ENCODE results near the gene COL27A1. TPM values are rescaled to one million over a fixed set of nuclear protein-coding genes. Genes with fewer than 3 reads are reported as not detected.

The COL27A1 gene
- total RNA-seq, 5 donors from 2014 or later (not counting 1 experiment from before 2014, with no cell fraction given) = 0.53 to 1.7 (median 0.95) TPM

GRCh38 chr9:114209151-114209550, 53.8 kb downstream of the COL27A1 start:
- Histone ChIP-seq H3K27me3 (replicated peaks in 1 of 2; ENCODE audit: control insufficient read depth in 2 of 2, extremely low read depth in 1 of 2, insufficient read depth in 2 of 2, low read length in 1 of 2) (peaks cover 0 to 19% of the 10 kb centered on the region in 2 experiments), H3K4me3 (ENCODE audit: control insufficient read depth in 1 of 2, extremely low read depth in 1 of 2, low read length in 1 of 2) (no peak overlapping the region), H3K4me1 (ENCODE audit: control insufficient read depth in 1 of 2, extremely low read depth in 1 of 2, insufficient read depth in 2 of 2, low read length in 2 of 2) (no peaks in the 10 kb centered on the region), H3K36me3 (ENCODE audit: control insufficient read depth in 2 of 2, extremely low read depth in 1 of 2, insufficient read depth in 1 of 2, low read length in 1 of 2) (no peaks in the 10 kb centered on the region), H3K9me3 (no peaks in the 10 kb centered on the region), H3K27ac (ENCODE audit: low read length) (no peak overlapping the region)
- no peak for ATAC-seq (replicated peaks in 1 of 4)
- no peaks in the 10 kb centered on the region for H3K36me3 Mint-ChIP-seq
- CTCF ChIA-PET = no interaction called here
- no peak overlapping the region for H3K4me3 Mint-ChIP-seq
- POLR2A ChIA-PET = no interaction called here
- 92% methylated on average over 14 of the region's 18 CpGs for WGBS (ENCODE audit: insufficient coverage)
- no peaks in the 10 kb centered on the region for H3K9me3 Mint-ChIP-seq
- no peaks in the 10 kb centered on the region for H3K4me1 Mint-ChIP-seq
- DNase-seq = no peak
- H3K27ac Mint-ChIP-seq = no peak overlapping the region
- no peaks in the 10 kb centered on the region for H3K27me3 Mint-ChIP-seq

- no peak overlapping the region for H3K27ac Mint-ChIP-seq
- ChIA-PET CTCF (no interaction called here), POLR2A (no interaction called here)
- DNase-seq = no peak
- WGBS (ENCODE audit: insufficient coverage) = 75% methylated on average over 1 of the region's 4 CpGs
- Histone ChIP-seq H3K9me3 (no peaks in the 10 kb centered on the region), H3K27ac (ENCODE audit: low read length) (no peak overlapping the region), H3K27me3 (replicated peaks in 1 of 2; ENCODE audit: control insufficient read depth in 2 of 2, extremely low read depth in 1 of 2, insufficient read depth in 2 of 2, low read length in 1 of 2) (peaks cover 0 to 18% of the 10 kb centered on the region in 2 experiments), H3K4me1 (ENCODE audit: control insufficient read depth in 1 of 2, extremely low read depth in 1 of 2, insufficient read depth in 2 of 2, low read length in 2 of 2) (no peaks in the 10 kb centered on the region), H3K4me3 (ENCODE audit: control insufficient read depth in 1 of 2, extremely low read depth in 1 of 2, low read length in 1 of 2) (no peak overlapping the region), H3K36me3 (ENCODE audit: control insufficient read depth in 2 of 2, extremely low read depth in 1 of 2, insufficient read depth in 1 of 2, low read length in 1 of 2) (no peaks in the 10 kb centered on the region)
- no peaks in the 10 kb centered on the region for H3K36me3 Mint-ChIP-seq
- H3K9me3 Mint-ChIP-seq = no peaks in the 10 kb centered on the region
- H3K4me1 Mint-ChIP-seq = no peaks in the 10 kb centered on the region
- no peak for ATAC-seq (replicated peaks in 1 of 4)
- no peaks in the 10 kb centered on the region for H3K27me3 Mint-ChIP-seq
- H3K4me3 Mint-ChIP-seq = no peak overlapping the region
Observed at GRCh38 chr9:114210136-114210535, 54.8 kb downstream of the COL27A1 start.

- H3K9me3 Mint-ChIP-seq = no peaks in the 10 kb centered on the region
- WGBS (ENCODE audit: insufficient coverage) = 67% methylated on average over 10 of the region's 15 CpGs
- H3K27ac Mint-ChIP-seq = no peak overlapping the region
- no peak overlapping the region for H3K4me3 ChIP-seq (ENCODE audit: control insufficient read depth in 1 of 2, extremely low read depth in 1 of 2, low read length in 1 of 2)
- H3K27ac ChIP-seq (ENCODE audit: low read length) = no peak overlapping the region
- peaks cover 0 to 14% of the 10 kb centered on the region in 2 experiments for H3K27me3 ChIP-seq (replicated peaks in 1 of 2; ENCODE audit: control insufficient read depth in 2 of 2, extremely low read depth in 1 of 2, insufficient read depth in 2 of 2, low read length in 1 of 2)
- no peaks in the 10 kb centered on the region for H3K9me3 ChIP-seq
- H3K27me3 Mint-ChIP-seq = no peaks in the 10 kb centered on the region
- ATAC-seq (replicated peaks in 1 of 4) (no peak), DNase-seq (no peak)
- H3K36me3 ChIP-seq (ENCODE audit: control insufficient read depth in 2 of 2, extremely low read depth in 1 of 2, insufficient read depth in 1 of 2, low read length in 1 of 2) = no peaks in the 10 kb centered on the region
- ChIA-PET CTCF (no interaction called here), POLR2A (no interaction called here)
- no peaks in the 10 kb centered on the region for H3K4me1 ChIP-seq (ENCODE audit: control insufficient read depth in 1 of 2, extremely low read depth in 1 of 2, insufficient read depth in 2 of 2, low read length in 2 of 2)
- no peak overlapping the region for H3K4me3 Mint-ChIP-seq
- no peaks in the 10 kb centered on the region for H3K4me1 Mint-ChIP-seq
- H3K36me3 Mint-ChIP-seq = no peaks in the 10 kb centered on the region
Observed at GRCh38 chr9:114210691-114211276, 55.4 kb downstream of the COL27A1 start.

GRCh38 chr9:114212826-114213225, 57.5 kb downstream of the COL27A1 start:
- POLR2A ChIA-PET = no interaction called here
- no peaks in the 10 kb centered on the region for H3K9me3 ChIP-seq
- H3K9me3 Mint-ChIP-seq = no peaks in the 10 kb centered on the region

GRCh38 chr9:114213566-114213965, 58.2 kb downstream of the COL27A1 start:
- POLR2A ChIA-PET = no interaction called here

More at GRCh38 chr9:114212826-114213225, 57.5 kb downstream of the COL27A1 start:
- Mint-ChIP-seq H3K27ac (no peak overlapping the region), H3K36me3 (no peaks in the 10 kb centered on the region), H3K27me3 (no peaks in the 10 kb centered on the region), H3K4me1 (no peaks in the 10 kb centered on the region), H3K4me3 (no peak overlapping the region)
- H3K36me3 ChIP-seq (ENCODE audit: control insufficient read depth in 2 of 2, extremely low read depth in 1 of 2, insufficient read depth in 1 of 2, low read length in 1 of 2) = no peaks in the 10 kb centered on the region
- ATAC-seq (replicated peaks in 1 of 4) = no peak
- peaks cover 0 to 7% of the 10 kb centered on the region in 2 experiments for H3K27me3 ChIP-seq (replicated peaks in 1 of 2; ENCODE audit: control insufficient read depth in 2 of 2, extremely low read depth in 1 of 2, insufficient read depth in 2 of 2, low read length in 1 of 2)
- H3K4me1 ChIP-seq (ENCODE audit: control insufficient read depth in 1 of 2, extremely low read depth in 1 of 2, insufficient read depth in 2 of 2, low read length in 2 of 2) = no peaks in the 10 kb centered on the region
- H3K27ac ChIP-seq (ENCODE audit: low read length) = no peak overlapping the region
- CTCF ChIA-PET = no interaction called here
- 70% methylated on average over 2 of the region's 5 CpGs for WGBS (ENCODE audit: insufficient coverage)
- H3K4me3 ChIP-seq (ENCODE audit: control insufficient read depth in 1 of 2, extremely low read depth in 1 of 2, low read length in 1 of 2) = no peak overlapping the region
- DNase-seq = no peak

GRCh38 chr9:114214181-114214580, 58.8 kb downstream of the COL27A1 start:
- no peaks in the 10 kb centered on the region for H3K4me1 Mint-ChIP-seq
- POLR2A ChIA-PET = no interaction called here

More at GRCh38 chr9:114213566-114213965, 58.2 kb downstream of the COL27A1 start:
- Histone ChIP-seq H3K27me3 (replicated peaks in 1 of 2; ENCODE audit: control insufficient read depth in 2 of 2, extremely low read depth in 1 of 2, insufficient read depth in 2 of 2, low read length in 1 of 2) (peaks cover 0 to 7% of the 10 kb centered on the region in 2 experiments), H3K4me3 (ENCODE audit: control insufficient read depth in 1 of 2, extremely low read depth in 1 of 2, low read length in 1 of 2) (no peak overlapping the region), H3K27ac (ENCODE audit: low read length) (no peak overlapping the region), H3K36me3 (ENCODE audit: control insufficient read depth in 2 of 2, extremely low read depth in 1 of 2, insufficient read depth in 1 of 2, low read length in 1 of 2) (no peaks in the 10 kb centered on the region), H3K9me3 (no peaks in the 10 kb centered on the region), H3K4me1 (ENCODE audit: control insufficient read depth in 1 of 2, extremely low read depth in 1 of 2, insufficient read depth in 2 of 2, low read length in 2 of 2) (no peaks in the 10 kb centered on the region)
- no peaks in the 10 kb centered on the region for H3K4me1 Mint-ChIP-seq
- DNase-seq = no peak
- no peaks in the 10 kb centered on the region for H3K27me3 Mint-ChIP-seq
- no peak overlapping the region for H3K27ac Mint-ChIP-seq
- no peaks in the 10 kb centered on the region for H3K36me3 Mint-ChIP-seq
- H3K4me3 Mint-ChIP-seq = no peak overlapping the region
- CTCF ChIA-PET = no interaction called here
- H3K9me3 Mint-ChIP-seq = no peaks in the 10 kb centered on the region
- WGBS (ENCODE audit: insufficient coverage) = 92% methylated on average over 5 of the region's 6 CpGs
- ATAC-seq (replicated peaks in 1 of 4) = no peak

More at GRCh38 chr9:114214181-114214580, 58.8 kb downstream of the COL27A1 start:
- Histone ChIP-seq H3K9me3 (no peaks in the 10 kb centered on the region), H3K27me3 (replicated peaks in 1 of 2; ENCODE audit: control insufficient read depth in 2 of 2, extremely low read depth in 1 of 2, insufficient read depth in 2 of 2, low read length in 1 of 2) (peaks cover 0 to 10% of the 10 kb centered on the region in 2 experiments), H3K4me1 (ENCODE audit: control insufficient read depth in 1 of 2, extremely low read depth in 1 of 2, insufficient read depth in 2 of 2, low read length in 2 of 2) (no peaks in the 10 kb centered on the region), H3K27ac (ENCODE audit: low read length) (no peak overlapping the region), H3K4me3 (ENCODE audit: control insufficient read depth in 1 of 2, extremely low read depth in 1 of 2, low read length in 1 of 2) (no peak overlapping the region), H3K36me3 (ENCODE audit: control insufficient read depth in 2 of 2, extremely low read depth in 1 of 2, insufficient read depth in 1 of 2, low read length in 1 of 2) (no peaks in the 10 kb centered on the region)
- ATAC-seq (replicated peaks in 1 of 4) (no peak), DNase-seq (no peak)
- H3K27ac Mint-ChIP-seq = no peak overlapping the region
- H3K27me3 Mint-ChIP-seq = no peaks in the 10 kb centered on the region
- CTCF ChIA-PET = no interaction called here
- H3K4me3 Mint-ChIP-seq = no peak overlapping the region
- H3K9me3 Mint-ChIP-seq = no peaks in the 10 kb centered on the region
- WGBS (ENCODE audit: insufficient coverage) = 77% methylated on average over 2 of the region's 6 CpGs
- no peaks in the 10 kb centered on the region for H3K36me3 Mint-ChIP-seq

Data from T-cell (primary cell).